OCI-LY3 (cell line): ENCODE results near the gene PDE7B.

Source experiments
- H2AFZ ChIP-seq: fragments of 200-600, 300-600 bp; shearing (Covaris generic); 2 replicates; pipeline ENCODE4 v1.6.0; 2014; ENCODE audit warnings: antibody characterized with exemption, low read depth, low read length
- H3K27ac ChIP-seq: fragments of 200-600, 300-600 bp; sonication (generic); 2 replicates; pipeline ENCODE4 v1.5.1; 2014; ENCODE audit warnings: mild to moderate bottlenecking, low read length, moderate library complexity, mixed read lengths
- H3K27me3 ChIP-seq: fragments of 200-600, 300-600 bp; sonication (generic); 2 replicates; pipeline ENCODE4 v1.6.1; 2014; ENCODE audit warnings: low read depth, low read length, mixed read lengths
- H3K36me3 ChIP-seq: fragments of 200-600, 300-600 bp; sonication (generic); replicated peaks from 2 replicates; pipeline ENCODE3; 2014; ENCODE audit warnings: low read depth, low read length, mixed read lengths
- H3K4me1 ChIP-seq: fragments of 300-600, 200-600 bp; sonication (generic); 2 replicates; pipeline ENCODE4 v1.6.1; 2014; ENCODE audit warnings: low read length, mixed read lengths
- H3K4me2 ChIP-seq: fragments of 200-600, 300-600 bp; sonication (generic); 2 replicates; pipeline ENCODE4 v1.6.1; 2014; ENCODE audit warnings: low read length, mixed read lengths
- H3K4me3 ChIP-seq: fragments of 300-600, 200-600 bp; sonication (generic); 2 replicates; pipeline ENCODE4 v1.5.1; 2014; ENCODE audit warnings: antibody characterized with exemption, mild to moderate bottlenecking, low read length, moderate library complexity
- H3K79me2 ChIP-seq: fragments of 300-600, 200-600 bp; shearing (Covaris generic); 2 replicates; pipeline ENCODE4 v1.6.1; 2014; ENCODE audit warnings: mild to moderate bottlenecking, low read length, mixed read lengths
- H3K9ac ChIP-seq: fragments of 300-600, 200-600 bp; shearing (Covaris generic); 2 replicates; pipeline ENCODE4 v1.6.0; 2014; ENCODE audit warnings: mild to moderate bottlenecking, low read length, moderate library complexity
- H3K9me3 ChIP-seq: fragments of 200-600, 300-600 bp; shearing (Covaris generic); 2 replicates; pipeline ENCODE4 v1.6.1; 2014; ENCODE audit warnings: low read length, mixed read lengths; ENCODE audit not compliant: insufficient read depth
- H4K20me1 ChIP-seq: fragments of 200-600, 300-600 bp; sonication (generic); 2 replicates; pipeline ENCODE4 v1.6.1; 2016; ENCODE audit warnings: low read length, mixed read lengths; ENCODE audit not compliant: insufficient read depth
- CTCF ChIP-seq: fragments of 200-600, 300-600 bp; sonication (generic); IDR thresholded peaks from 2 replicates; pipeline ENCODE4 v1.5.1; 2014; ENCODE audit warnings: antibody characterized with exemption, low read length, low read depth
- EZH2phosphoT487 ChIP-seq: fragments of 200-600 bp; shearing (Covaris generic); IDR thresholded peaks from 2 replicates; pipeline ENCODE4 v1.6.1; 2018; ENCODE audit warnings: antibody characterized with exemption, mixed run types, low read depth

Gene PDE7B

GRCh38 chr6:136022224-136022874, 170.8 kb downstream of the PDE7B start:
- no peaks in the 10 kb centered on the region for H4K20me1 ChIP-seq
- H3K36me3 ChIP-seq: no peaks in the 10 kb centered on the region
- TF ChIP-seq EZH2phosphoT487: no peak
- no peak for TF ChIP-seq CTCF
- no peaks in the 10 kb centered on the region for H3K79me2 ChIP-seq
- H3K9me3 ChIP-seq: no peaks in the 10 kb centered on the region
- no peaks in the 10 kb centered on the region for H3K27me3 ChIP-seq
- no peak overlapping the region for H2AFZ ChIP-seq
- no peak overlapping the region for H3K9ac ChIP-seq
- peaks cover 16% of the 10 kb centered on the region; the same call in 1 of the 2 replicates for H3K4me1 ChIP-seq
- H3K4me3 ChIP-seq: no peak overlapping the region
- no peak overlapping the region for H3K27ac ChIP-seq
- no peak overlapping the region for H3K4me2 ChIP-seq

DNA sequence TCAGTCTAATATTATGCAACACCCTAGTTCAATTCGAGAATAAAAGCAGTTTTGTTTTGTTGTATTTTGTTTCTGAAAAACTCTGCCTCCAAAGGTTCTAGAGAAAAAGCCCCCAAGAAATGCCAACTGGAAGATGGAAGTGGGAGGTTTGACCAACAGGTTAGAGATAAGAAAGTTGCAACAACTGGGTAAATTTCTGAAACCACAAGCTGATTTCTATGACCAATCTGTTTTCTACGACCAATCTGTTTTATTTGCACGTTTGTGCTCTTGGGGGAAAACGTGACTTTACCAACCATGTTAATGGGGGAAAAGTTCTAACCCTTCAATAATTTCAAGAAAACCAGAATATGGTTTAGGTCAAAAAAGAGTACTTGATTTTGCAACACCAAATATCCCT, 173.2 kb downstream of the PDE7B start:
- H3K27me3 ChIP-seq: no peaks in the 10 kb centered on the region
- H3K4me3 ChIP-seq: no peak overlapping the region
- no peak overlapping the region for H2AFZ ChIP-seq
- H3K4me1 ChIP-seq: peaks cover 8% of the 10 kb centered on the region; the same call in 1 of the 2 replicates
- no peaks in the 10 kb centered on the region for H3K79me2 ChIP-seq
- TF ChIP-seq CTCF: no peak
- TF ChIP-seq EZH2phosphoT487: no peak
- H3K27ac ChIP-seq: no peak overlapping the region
- H3K36me3 ChIP-seq: no peaks in the 10 kb centered on the region
- H3K4me2 ChIP-seq: no peak overlapping the region
- no peak overlapping the region for H3K9ac ChIP-seq
- H3K9me3 ChIP-seq: no peaks in the 10 kb centered on the region
- H4K20me1 ChIP-seq: no peaks in the 10 kb centered on the region

DNA sequence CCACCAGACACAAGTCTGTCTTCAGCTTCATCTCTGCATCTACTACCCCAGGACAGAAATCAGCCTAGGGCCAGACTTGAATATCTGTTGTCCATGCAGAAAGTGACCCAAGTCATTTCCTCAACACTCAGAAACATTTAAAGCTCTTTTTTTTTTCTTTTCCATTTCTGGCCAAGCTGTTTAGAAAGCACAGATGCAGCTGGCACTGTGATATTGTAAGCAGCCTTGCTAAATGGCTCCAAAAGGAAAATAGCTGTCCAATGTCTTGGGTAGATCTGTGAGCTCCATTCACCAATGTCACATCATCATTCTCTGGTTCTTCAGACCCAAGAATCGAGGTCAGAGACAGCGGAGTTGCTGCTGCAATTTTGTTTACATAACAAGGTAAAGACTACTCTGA, 174.2 kb downstream of the PDE7B start:
- Histone ChIP-seq H3K9me3 (no peaks in the 10 kb centered on the region), H3K79me2 (no peaks in the 10 kb centered on the region), H3K4me2 (no peak overlapping the region), H4K20me1 (no peaks in the 10 kb centered on the region), H2AFZ (no peak overlapping the region), H3K36me3 (no peaks in the 10 kb centered on the region), H3K9ac (no peak overlapping the region), H3K4me3 (no peak overlapping the region), H3K27ac (no peak overlapping the region), H3K4me1 (peaks cover 8% of the 10 kb centered on the region; the same call in 1 of the 2 replicates), H3K27me3 (no peaks in the 10 kb centered on the region)
- TF ChIP-seq EZH2phosphoT487: no peak
- TF ChIP-seq CTCF: no peak

DNA sequence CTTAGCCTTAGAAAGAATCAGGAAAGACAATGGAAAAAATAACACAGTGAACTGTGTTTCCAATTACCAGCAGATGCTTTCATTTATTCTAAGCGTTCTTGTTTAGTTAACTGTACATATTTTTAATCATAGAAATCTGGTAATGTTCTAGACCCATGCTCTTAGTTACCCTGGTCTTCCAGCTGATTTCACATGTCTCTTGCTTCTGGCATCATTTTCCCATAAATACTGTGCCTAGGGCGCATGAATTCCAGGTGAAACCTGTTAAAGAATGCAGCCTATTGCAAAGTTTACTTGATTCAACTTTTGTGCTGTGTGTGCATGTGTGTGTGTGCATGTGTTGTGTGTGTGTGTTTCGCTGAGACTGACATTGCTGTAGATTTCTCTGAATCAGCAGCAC, 178.6 kb downstream of the PDE7B start:
- H3K79me2 ChIP-seq: no peaks in the 10 kb centered on the region
- no peaks in the 10 kb centered on the region for H3K9me3 ChIP-seq
- H3K9ac ChIP-seq: no peak overlapping the region
- H3K27ac ChIP-seq: no peak overlapping the region
- TF ChIP-seq EZH2phosphoT487 (no peak), CTCF (no peak)
- H4K20me1 ChIP-seq: no peaks in the 10 kb centered on the region
- no peak overlapping the region for H3K4me3 ChIP-seq
- no peak overlapping the region for H3K4me2 ChIP-seq
- 0 out of 2 replicates have a peak, but pooled peaks cover under 1% of the 10 kb centered on the region for H3K4me1 ChIP-seq
- no peaks in the 10 kb centered on the region for H3K27me3 ChIP-seq
- no peaks in the 10 kb centered on the region for H3K36me3 ChIP-seq
- H2AFZ ChIP-seq: no peak overlapping the region
